ENCODE data around the gene AATF.

Gene AATF

GRCh38 chr17:37088913-37089312 lies 140.2 kb downstream of the AATF start:
- TF ChIP-seq GATA3 (IDR thresholded peaks at IDR 0.05; ENCODE audit: low read depth, low read length), result no peak
- no peak for TF ChIP-seq GATA2 (IDR thresholded peaks at IDR 0.05; ENCODE audit: low read depth, low read length)

- TF ChIP-seq GATA3 (IDR thresholded peaks at IDR 0.05; ENCODE audit: low read depth, low read length), result no peak
- TF ChIP-seq GATA2 (IDR thresholded peaks at IDR 0.05; ENCODE audit: low read depth, low read length), result no peak
These were observed 141.2 kb downstream of the AATF start for GRCh38 chr17:37089956-37090355.

GRCh38 chr17:37090941-37091340 lies 142.2 kb downstream of the AATF start:
- TF ChIP-seq GATA3 (IDR thresholded peaks at IDR 0.05; ENCODE audit: low read depth, low read length) (no peak), GATA2 (IDR thresholded peaks at IDR 0.05; ENCODE audit: low read depth, low read length) (no peak)

GRCh38 chr17:37092071-37092470 lies 143.3 kb downstream of the AATF start:
- no peak for TF ChIP-seq GATA3 (IDR thresholded peaks at IDR 0.05; ENCODE audit: low read depth, low read length)
- no peak for TF ChIP-seq GATA2 (IDR thresholded peaks at IDR 0.05; ENCODE audit: low read depth, low read length)

- TF ChIP-seq GATA3 (IDR thresholded peaks at IDR 0.05; ENCODE audit: low read depth, low read length) (no peak), GATA2 (IDR thresholded peaks at IDR 0.05; ENCODE audit: low read depth, low read length) (no peak)
These were observed 143.9 kb downstream of the AATF start for GRCh38 chr17:37092701-37093100.

GRCh38 chr17:37094391-37094790 lies 145.6 kb downstream of the AATF start:
- TF ChIP-seq GATA2 (IDR thresholded peaks at IDR 0.05; ENCODE audit: low read depth, low read length) (no peak), GATA3 (IDR thresholded peaks at IDR 0.05; ENCODE audit: low read depth, low read length) (no peak)

GRCh38 chr17:37096071-37096470 lies 147.3 kb downstream of the AATF start:
- TF ChIP-seq GATA3 (IDR thresholded peaks at IDR 0.05; ENCODE audit: low read depth, low read length) (no peak), GATA2 (IDR thresholded peaks at IDR 0.05; ENCODE audit: low read depth, low read length) (no peak)

- TF ChIP-seq GATA3 (IDR thresholded peaks at IDR 0.05; ENCODE audit: low read depth, low read length) (no peak), GATA2 (IDR thresholded peaks at IDR 0.05; ENCODE audit: low read depth, low read length) (no peak)
These were observed 148.4 kb downstream of the AATF start for GRCh38 chr17:37097154-37097553.

GRCh38 chr17:37098152-37098551 lies 149.4 kb downstream of the AATF start:
- TF ChIP-seq GATA2 (IDR thresholded peaks at IDR 0.05; ENCODE audit: low read depth, low read length), result no peak
- TF ChIP-seq GATA3 (IDR thresholded peaks at IDR 0.05; ENCODE audit: low read depth, low read length), result no peak

GRCh38 chr17:37098910-37099664 lies 150.3 kb downstream of the AATF start:
- no peak for TF ChIP-seq GATA2 (IDR thresholded peaks at IDR 0.05; ENCODE audit: low read depth, low read length)
- TF ChIP-seq GATA3 (IDR thresholded peaks at IDR 0.05; ENCODE audit: low read depth, low read length), result no peak

GRCh38 chr17:37100231-37100630 lies 151.5 kb downstream of the AATF start:
- TF ChIP-seq GATA3 (IDR thresholded peaks at IDR 0.05; ENCODE audit: low read depth, low read length) (no peak), GATA2 (IDR thresholded peaks at IDR 0.05; ENCODE audit: low read depth, low read length) (no peak)

GRCh38 chr17:37101306-37101705 lies 152.6 kb downstream of the AATF start:
- TF ChIP-seq GATA3 (IDR thresholded peaks at IDR 0.05; ENCODE audit: low read depth, low read length), result no peak
- no peak for TF ChIP-seq GATA2 (IDR thresholded peaks at IDR 0.05; ENCODE audit: low read depth, low read length)

- no peak for TF ChIP-seq GATA2 (IDR thresholded peaks at IDR 0.05; ENCODE audit: low read depth, low read length)
- no peak for TF ChIP-seq GATA3 (IDR thresholded peaks at IDR 0.05; ENCODE audit: low read depth, low read length)
These were observed 154.5 kb downstream of the AATF start for GRCh38 chr17:37103231-37103630.

GRCh38 chr17:37106049-37106448 lies 157.3 kb downstream of the AATF start:
- no peak for TF ChIP-seq GATA3 (IDR thresholded peaks at IDR 0.05; ENCODE audit: low read depth, low read length)

Data from SH-SY5Y (cell line).